GM21447 (cell line): ENCODE results near the gene IQCB1.
"Not testable (repeated sequence)": the region's sequence is repeated elsewhere in the genome, so short reads cannot be mapped to it uniquely, and the experiment has no call there.

Experiments used
- ATAC-seq: cut with Tn5 transposase; IDR thresholded peaks from one replicate; pipeline ENCODE4 v1.9.1; 2021; ENCODE audit not compliant: unreplicated experiment

IQCB1 gene

GRCh38 chr3:121834671-121835464 is at the start of gene IQCB1, which contains the start of gene EAF2:
IQCB1 (minus strand) TSS chr3:121835060; CDS start chr3:121828960, 6,100 bp downstream.
EAF2 (plus strand) TSS chr3:121835209; CDS start chr3:121835286, 77 bp downstream.
- peak; percentile 97 for ATAC-seq

GRCh38 chr3:121883507-121883906 is 48.6 kb upstream of the IQCB1 start:
- ATAC-seq = no peak

- ATAC-seq = no peak
These were observed 43.6 kb upstream of the IQCB1 start for GRCh38 chr3:121878411-121878810.

GRCh38 chr3:121871430-121871829 is 36.6 kb upstream of the IQCB1 start:
- no peak for ATAC-seq

GRCh38 chr3:121870717-121871116 is 35.9 kb upstream of the IQCB1 start:
- ATAC-seq = no peak

- no peak for ATAC-seq
These were observed 34.9 kb upstream of the IQCB1 start for GRCh38 chr3:121869736-121870135.

- no peak for ATAC-seq
These were observed 28.9 kb upstream of the IQCB1 start for GRCh38 chr3:121863801-121864200.

- ATAC-seq = not testable (repeated sequence)
These were observed 28.4 kb upstream of the IQCB1 start for GRCh38 chr3:121863247-121863646.

- ATAC-seq = not testable (repeated sequence)
These were observed 22.9 kb upstream of the IQCB1 start for GRCh38 chr3:121857778-121858177.

- ATAC-seq = no peak
These were observed 20.7 kb upstream of the IQCB1 start for GRCh38 chr3:121855555-121855954.

GRCh38 chr3:121852256-121852655 is 17.4 kb upstream of the IQCB1 start:
- ATAC-seq = no peak

GRCh38 chr3:121844892-121845291 is 10.0 kb upstream of the IQCB1 start:
- no peak for ATAC-seq

GRCh38 chr3:121839962-121840361 is 5.1 kb upstream of the IQCB1 start:
- no peak for ATAC-seq

GRCh38 chr3:121836481-121836880 is 1.6 kb upstream of the IQCB1 start:
- no peak for ATAC-seq

GRCh38 chr3:121836064-121836463 is 1.2 kb upstream of the IQCB1 start:
- no peak for ATAC-seq

- ATAC-seq = peak; percentile 40
These were observed 573 bp upstream of the IQCB1 start for GRCh38 chr3:121835465-121835801.

GRCh38 chr3:121834157-121834670 is 646 bp downstream of the IQCB1 start:
- ATAC-seq = no peak

- ATAC-seq = no peak
These were observed 11.9 kb downstream of the IQCB1 start for GRCh38 chr3:121822973-121823372.

- no peak for ATAC-seq
These were observed 13.2 kb downstream of the IQCB1 start for GRCh38 chr3:121821421-121822199.

GRCh38 chr3:121819236-121819635 is 15.6 kb downstream of the IQCB1 start:
- no peak for ATAC-seq

- no peak for ATAC-seq
These were observed 16.3 kb downstream of the IQCB1 start for GRCh38 chr3:121818578-121818977.

GRCh38 chr3:121817753-121818152 is 17.1 kb downstream of the IQCB1 start:
- ATAC-seq = no peak
